NCI-H82 (cell line): Measurements from ENCODE around the gene MBD2.

Source experiments
- DNase-seq: peaks from one replicate; lab custom pipeline; 2025; lab: John Stamatoyannopoulos, UW

Gene MBD2

DNA sequence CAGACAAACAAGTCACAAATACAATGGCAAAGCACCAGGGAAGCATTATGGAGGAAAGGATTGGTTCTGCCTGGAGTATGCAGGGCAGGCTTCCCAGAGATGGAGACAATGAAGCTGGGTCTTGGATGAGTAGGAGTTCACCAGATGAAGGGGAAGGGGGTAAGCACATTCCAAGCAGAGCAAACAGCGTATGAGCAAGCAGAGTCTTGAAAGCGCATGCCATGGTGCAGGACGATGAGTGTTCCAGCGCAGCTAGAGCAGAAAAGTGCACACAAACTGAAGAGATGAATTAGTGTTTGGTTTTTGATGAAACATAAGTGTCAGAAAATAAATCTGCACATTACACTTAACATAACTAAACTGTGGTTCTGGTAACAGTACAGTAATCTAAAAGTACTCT, 21.6 kb downstream of the MBD2 start:
- DNase-seq: no peak

DNA sequence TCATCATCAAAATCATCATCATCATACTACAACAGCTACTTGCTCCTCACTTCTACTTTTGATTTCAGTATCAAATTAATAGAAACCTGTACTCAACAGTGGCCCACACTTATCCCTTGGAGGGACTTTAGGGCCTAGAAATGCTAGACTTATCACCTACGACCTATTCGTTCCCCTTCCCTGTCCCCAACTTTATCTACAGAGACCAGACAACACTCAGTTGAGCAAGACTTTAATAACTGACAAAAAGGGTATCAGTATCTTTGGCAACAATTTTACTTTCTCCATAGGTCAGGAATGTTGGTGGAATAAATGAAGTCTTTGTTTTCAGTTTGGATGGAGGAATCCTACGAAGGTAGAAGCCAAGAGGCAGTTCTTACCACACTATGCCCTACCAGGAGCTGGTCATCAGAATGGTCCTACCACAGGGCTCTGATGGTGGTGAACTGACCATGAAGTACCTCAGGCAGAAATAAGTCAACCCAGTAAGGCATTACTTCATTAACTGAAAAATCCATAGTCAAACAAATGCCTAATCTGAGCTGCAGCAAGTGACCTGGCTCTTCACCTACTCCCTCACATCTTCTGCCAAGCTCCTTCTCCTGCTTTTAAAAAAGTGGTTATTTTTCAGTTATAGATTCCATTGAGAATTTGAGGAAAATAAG, 26.6 kb downstream of the MBD2 start:
- no peak for DNase-seq

DNA sequence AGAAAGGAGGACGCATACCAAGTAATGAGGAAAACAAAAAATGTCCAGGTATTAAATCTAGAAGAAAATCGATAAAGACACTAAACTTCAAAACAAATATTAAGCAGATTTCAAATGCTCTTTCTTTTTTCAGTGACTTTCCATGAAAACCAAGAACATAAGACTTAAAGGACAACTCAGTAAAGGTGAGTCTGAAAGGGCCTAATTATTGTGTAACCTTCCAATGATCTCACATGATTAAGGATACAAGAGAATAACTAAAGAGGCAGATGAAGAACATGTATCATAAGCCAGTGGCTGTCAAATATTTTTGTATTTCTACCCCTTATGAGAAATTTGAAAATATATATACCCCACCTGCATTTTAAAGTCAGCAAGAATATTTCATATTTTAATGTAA, 30.7 kb downstream of the MBD2 start:
- no peak for DNase-seq

DNA sequence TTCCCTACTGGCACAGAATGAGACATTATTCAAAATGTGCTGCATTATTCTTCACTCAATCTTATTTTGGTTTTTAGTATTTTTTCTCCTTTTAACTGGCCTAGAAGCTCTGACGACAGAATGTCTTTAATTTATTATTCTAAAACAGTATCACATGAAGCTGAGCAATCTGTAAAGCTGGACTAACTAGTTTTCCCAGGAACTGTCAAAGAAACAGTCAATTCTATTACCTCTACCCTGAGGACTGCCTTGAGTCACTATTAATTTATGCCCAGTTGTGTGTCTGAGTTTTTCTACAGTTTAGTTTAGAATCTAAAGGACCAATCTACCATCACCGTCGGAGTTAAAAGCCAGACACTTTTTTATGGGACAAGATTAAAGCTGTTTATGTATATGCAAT, 31.6 kb downstream of the MBD2 start:
- no peak for DNase-seq

DNA sequence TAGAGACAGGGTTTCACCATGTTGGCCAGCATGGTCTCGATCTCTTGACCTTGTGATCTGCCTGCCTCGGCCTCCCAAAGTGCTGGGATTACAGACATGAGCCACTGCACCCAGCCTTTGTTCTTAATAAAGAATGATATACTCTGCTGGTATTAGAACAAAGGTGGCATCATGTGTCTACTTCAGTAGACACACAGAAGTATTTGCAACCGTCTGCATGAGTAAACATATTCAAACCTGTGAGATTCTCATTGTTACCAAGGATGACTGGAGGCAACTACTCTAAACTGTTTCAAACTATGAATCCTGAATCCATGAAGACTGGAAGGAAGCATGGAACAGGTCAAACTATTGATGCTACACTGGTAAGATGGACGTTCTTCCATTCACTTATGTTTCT, 32.1 kb downstream of the MBD2 start:
- no peak for DNase-seq

- no peak for DNase-seq
Measured at GRCh38 chr18:54191352-54191751, 33.1 kb downstream of the MBD2 start.

DNA sequence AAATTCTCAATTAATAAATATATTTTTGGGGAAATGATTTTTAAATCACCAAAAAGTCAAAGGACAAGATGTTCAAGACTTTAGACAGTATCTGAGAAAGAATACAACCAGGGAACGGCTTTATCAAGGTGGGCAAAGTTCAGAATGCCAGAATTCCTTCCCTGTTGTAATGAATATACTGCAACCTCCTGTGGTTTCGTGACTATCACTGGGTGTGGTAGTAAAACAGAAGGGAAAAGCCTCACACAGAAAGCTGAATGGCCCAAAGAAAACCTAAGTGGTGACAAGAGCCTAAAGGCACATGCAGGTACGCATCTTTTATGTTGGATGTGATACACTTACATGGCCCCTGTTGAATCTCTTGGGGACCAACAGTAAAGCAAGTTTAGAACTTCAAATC, 37.1 kb downstream of the MBD2 start:
- DNase-seq: no peak

GRCh38 chr18:54184836-54185235, 39.6 kb downstream of the MBD2 start:
- no peak for DNase-seq

DNA sequence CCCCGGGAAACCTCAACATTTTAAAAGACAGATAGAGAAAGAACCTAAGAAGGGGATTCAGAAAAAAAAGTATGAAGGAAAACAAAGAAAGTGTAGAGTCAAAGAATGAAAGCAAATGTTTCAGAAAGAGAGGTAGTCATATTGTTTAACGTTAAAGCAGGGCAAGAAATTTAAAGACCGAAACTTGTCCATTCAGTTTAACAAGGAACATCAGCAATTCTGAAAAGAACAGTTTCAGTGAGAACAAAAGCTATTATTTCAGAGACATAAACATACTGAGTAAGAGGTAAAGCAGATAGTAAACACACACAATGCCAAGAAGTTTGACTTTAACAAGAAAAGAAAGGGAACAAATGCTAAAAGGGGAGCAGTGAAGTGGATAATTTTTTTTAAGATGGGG, 41.1 kb downstream of the MBD2 start:
- no peak for DNase-seq

- DNase-seq: no peak
Measured at GRCh38 chr18:54181856-54182602, 42.4 kb downstream of the MBD2 start.

GRCh38 chr18:54173980-54174630, 50.4 kb downstream of the MBD2 start:
- no peak for DNase-seq

- DNase-seq: no peak
Measured at GRCh38 chr18:54173250-54173649, 51.2 kb downstream of the MBD2 start.

DNA sequence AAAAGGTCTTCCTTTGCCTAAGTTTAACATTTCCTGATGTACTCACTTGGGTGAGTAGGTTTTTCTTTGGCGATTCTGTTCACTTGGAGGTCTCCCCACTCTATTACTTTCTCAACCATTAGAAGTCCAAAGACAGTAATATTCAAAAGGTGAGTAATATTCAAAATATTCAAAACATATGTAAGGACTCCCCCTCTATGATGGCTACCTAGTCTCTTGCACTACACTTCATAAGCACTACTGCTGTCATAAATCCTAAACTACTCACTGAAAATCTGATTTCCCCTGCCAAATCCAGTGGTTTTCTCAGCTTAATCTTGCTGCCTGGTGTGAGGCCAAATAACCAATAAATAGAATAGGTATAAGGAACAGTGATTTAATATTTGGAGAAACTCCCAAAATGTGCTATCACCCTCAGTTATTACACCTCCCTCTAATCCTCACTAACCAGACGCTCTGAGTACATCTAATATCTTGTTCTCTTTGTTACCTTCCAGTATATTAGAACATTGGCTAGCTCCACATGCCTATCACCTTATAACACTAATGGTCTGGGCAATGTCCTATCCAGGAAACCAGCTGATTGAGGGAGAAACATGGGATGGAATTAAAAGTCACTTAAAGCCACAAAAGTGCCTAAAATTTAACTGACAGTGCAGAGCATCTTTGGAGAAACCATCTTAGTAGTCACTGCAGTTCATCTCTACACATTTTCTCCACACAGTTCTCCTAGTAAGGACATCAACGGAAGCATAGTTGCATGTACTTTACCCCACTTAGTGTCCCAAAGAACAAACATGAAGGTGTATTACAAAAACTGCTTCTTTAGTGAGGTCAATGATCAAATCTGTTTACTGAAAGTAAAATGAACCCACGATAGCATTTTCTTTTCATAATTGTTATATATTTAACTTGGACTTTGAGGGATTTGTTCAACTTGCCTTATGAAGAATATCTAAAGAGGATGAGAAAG, 54.8 kb downstream of the MBD2 start:
- no peak for DNase-seq

DNA sequence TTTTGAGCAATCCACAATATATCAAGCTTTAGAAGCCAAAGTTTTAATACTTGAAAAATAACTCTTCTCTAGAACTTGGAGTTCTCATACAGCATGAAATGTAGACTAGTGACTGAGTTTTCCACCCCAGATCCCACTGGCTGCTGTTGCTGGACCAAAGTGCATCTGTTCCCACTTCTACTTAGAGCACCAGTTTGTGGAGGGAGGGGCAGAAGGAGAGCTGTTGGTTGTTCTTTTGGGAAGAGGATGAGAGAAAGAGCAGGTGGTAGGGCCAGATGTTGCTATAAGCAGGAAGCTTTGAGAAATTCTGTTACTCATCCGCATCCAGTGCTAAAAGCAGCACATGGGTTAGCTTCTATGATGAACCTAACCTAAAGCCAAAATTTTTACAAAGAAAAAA, 59.0 kb downstream of the MBD2 start:
- DNase-seq: peak; percentile 82

- DNase-seq: no peak
Measured at GRCh38 chr18:54163453-54163852, 61.0 kb downstream of the MBD2 start.

DNA sequence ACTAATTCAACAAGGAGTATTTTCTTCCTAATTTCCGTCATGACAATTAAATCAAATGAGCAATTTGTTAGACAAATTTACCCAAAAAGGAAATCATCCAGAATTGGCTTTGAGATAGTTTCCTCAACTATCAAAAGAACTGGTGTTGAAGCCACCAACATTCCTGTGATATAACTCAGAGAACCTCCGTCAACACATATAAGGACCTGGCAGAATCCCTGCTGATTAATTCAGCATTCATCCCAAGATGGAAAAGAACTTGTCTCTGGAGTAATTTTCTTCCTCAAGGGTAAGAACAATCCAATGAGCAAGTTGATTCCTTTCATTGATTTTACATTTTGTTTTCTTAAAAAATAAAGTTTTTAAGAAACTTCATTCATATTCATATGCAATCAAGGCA, 62.0 kb downstream of the MBD2 start:
- no peak for DNase-seq

GRCh38 chr18:54161267-54161666, 63.2 kb downstream of the MBD2 start:
- no peak for DNase-seq

GRCh38 chr18:54159906-54160305, 64.6 kb downstream of the MBD2 start:
- no peak for DNase-seq

GRCh38 chr18:54157646-54158385, 66.7 kb downstream of the MBD2 start:
- no peak for DNase-seq

DNA sequence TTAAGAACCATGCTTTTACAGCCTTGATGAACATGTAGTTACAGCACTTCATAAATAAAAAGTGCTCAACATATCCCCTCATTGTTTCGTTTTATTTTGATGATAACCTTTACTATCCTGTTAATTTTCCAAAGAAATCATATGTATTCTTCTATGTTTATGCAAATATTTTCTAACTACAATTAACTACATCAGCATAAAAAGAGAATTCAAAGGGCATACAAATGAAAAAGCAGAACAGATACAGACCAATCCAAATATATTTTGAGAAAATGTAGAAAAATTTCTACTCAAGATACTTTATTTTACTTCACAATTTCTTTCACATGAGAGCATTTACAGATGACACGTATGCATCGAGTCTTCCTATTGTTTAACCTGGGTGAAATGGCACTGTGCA, 69.1 kb downstream of the MBD2 start:
- DNase-seq: no peak

GRCh38 chr18:54154231-54154630, 70.2 kb downstream of the MBD2 start:
- DNase-seq: no peak
